ENCODE results near the gene SGMS1.

GRCh38 chr10:50600831-50601477 is 22.8 kb downstream of the SGMS1 start:
- TF ChIP-seq POLR2A (IDR thresholded peaks at IDR 0.05; ENCODE audit: low read depth, low read length) (no peak), TAF1 (IDR thresholded peaks at IDR 0.05; ENCODE audit: low read depth, low read length) (no peak), POLR2AphosphoS5 (IDR thresholded peaks at IDR 0.05; ENCODE audit: low read depth, low read length) (no peak), POU2F2 (IDR thresholded peaks at IDR 0.05; ENCODE audit: low read depth, low read length) (no peak)

Data from GM12891 (cell line).